Endometrial microvascular endothelial cells (primary cell): Measurements from ENCODE around the gene DRGX. TPM values are rescaled to one million over a fixed set of nuclear protein-coding genes. Genes with fewer than 3 reads are reported as not detected.

ENCODE experiments used
- in situ Hi-C: cut with HindIII; loops from 2 replicates; pipeline ENCODE4 v1.10.0; 2017; ENCODE audit warnings: low sequenced_read_pairs, low pct_unique_long_range_greater_than_20kb; ENCODE audit errors: inconsistent ontology term
- total RNA-seq: library from RNA; depleted of rRNA; stranded (reverse); fragments of >200 nt; gene quantifications from one replicate; pipeline ENCODE4 v1.2.3, GENCODE V29; 2015; ENCODE audit errors: inconsistent ontology term

The DRGX gene
- total RNA-seq, 1 donor from 2014 or later: not detected

DNA sequence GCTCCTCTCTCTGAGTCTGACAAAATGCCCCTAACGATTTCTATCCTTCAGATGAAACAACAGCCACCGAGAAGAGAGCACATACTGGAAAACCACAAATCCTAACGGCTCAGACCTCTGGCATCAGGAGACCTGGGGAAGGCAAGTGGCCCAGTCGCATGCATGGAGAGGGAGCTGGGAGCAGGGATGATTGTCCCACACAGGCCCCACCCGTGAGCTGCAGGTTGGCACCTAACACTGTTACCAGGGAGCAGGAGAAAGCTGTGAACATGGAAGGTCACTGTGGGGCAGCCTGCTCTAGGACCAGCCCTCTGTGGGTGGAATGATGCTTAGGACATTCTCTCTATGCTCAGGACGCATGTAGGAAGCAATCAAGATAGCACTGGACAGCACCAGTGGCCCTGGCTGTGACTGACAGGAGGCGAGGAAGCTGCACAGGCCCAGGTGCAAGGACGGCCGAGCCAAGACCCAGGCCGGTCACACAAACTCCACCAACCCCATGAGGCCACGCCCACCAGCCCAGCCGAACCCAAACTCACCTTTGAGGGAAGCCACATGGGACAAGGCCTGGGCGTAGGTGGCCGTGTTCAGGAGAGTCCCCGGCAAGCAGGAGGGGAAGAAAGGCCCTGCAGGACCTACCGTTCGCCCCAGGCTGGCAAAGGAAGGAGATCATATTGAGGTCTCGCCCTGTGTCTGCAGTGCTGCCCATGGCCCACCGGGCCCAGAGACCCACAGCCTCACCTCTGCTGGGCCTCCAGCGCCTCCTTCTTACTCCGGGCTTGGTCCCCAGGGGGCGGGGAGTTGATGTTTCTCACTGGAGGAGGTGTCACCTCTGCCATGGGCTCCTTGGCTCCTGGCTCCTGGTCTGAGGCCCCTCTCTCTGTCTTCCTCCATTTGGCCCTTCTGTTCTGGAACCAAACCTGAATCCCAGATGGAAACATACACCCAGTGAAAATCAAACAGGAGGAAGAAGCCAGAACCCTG is 9.7 kb downstream of the DRGX start:
- in situ Hi-C loops: no loop called here

DNA sequence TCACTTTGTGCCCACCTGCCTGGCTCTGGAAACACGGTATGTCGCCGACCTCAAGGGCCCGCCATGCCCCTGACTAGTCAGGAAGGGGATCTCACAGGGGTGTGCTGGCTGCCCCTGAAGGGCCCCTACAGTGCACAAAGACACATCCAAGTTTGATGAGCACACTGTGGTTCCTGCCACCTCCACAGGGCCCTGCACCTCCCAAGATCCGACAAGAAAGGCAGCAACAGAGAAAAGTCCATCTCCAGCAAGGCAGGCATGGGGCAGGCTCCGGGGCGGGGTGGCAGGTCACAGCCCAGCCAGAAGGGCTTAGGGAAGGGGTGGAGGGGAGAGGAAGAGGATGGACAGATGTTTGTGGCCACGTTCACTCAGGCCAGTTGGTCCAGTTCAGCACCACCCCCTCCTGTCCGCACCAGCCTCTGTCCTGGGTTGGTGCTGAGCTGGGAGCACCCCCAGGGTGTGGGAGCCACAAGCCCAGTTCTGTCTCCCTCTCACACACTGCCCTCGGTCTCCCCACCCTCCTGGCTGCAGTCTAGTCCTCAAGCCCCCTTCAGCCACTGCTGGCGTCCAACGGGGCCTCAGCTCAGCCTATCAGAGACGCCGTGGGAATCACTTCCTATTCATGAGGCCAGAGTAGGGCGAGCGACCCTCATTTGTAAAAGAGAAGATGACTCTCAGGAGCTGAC is 11.5 kb downstream of the DRGX start:
- in situ Hi-C loops: no loop called here

DNA sequence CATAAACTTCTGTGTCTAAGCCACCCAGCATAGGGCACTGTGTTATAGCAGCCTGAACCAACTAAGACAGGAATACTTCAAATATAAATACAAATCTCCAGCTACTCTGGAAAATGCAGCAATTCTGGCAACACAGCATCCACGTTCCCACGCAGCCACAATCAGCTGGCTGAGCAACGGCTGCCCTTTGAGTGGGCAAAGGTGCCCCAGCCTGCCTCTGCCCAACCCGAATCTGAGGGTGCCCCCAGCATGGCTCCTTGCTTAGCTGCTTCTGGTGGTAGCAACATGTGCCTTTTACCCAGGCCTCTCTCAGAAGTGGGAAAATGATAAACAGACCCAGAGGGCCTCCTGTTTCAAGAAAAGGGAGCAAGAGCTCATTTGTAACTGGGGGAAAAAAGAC is 12.0 kb downstream of the DRGX start:
- in situ Hi-C loops: no loop called here

DNA sequence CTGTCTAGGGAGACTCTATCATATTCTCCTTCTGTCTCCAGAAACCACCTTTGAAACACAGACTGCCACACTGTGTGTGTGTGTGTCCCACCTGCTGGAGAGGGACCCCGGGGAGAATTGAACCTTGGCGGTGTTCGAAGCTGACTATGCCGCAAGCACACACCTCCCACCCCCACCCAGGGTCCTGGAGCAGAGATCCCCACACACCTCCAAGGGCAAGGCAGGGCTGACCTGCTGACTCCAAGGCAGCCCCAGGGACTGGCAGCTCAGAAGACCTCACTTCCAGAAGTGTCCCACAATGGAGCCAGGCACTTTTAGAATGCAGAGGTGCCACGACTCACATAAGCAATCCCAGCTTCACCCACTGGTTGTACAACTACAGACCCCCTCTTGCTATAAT is 13.1 kb downstream of the DRGX start:
- in situ Hi-C loops: no loop called here

DNA sequence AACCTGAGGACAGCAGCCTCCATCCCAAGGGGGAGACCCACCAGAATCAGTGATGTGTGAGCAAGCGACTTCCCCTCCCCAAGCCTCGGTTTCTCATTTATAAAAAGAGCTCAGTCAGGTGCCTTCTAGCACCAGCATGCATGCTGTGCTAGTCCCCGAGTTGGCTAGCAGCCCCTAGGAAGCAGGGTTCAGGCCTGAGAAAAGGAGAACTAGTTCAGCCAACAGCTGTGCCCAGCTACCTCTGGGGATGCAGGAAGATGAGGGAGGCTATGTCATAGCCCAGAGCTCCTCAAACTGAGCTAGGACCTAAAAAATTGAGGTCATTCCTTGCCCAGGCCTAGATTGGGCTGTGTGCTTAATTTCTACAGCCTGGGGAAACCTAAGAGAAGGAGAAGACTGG is 13.7 kb downstream of the DRGX start:
- in situ Hi-C loops: no loop called here

DNA sequence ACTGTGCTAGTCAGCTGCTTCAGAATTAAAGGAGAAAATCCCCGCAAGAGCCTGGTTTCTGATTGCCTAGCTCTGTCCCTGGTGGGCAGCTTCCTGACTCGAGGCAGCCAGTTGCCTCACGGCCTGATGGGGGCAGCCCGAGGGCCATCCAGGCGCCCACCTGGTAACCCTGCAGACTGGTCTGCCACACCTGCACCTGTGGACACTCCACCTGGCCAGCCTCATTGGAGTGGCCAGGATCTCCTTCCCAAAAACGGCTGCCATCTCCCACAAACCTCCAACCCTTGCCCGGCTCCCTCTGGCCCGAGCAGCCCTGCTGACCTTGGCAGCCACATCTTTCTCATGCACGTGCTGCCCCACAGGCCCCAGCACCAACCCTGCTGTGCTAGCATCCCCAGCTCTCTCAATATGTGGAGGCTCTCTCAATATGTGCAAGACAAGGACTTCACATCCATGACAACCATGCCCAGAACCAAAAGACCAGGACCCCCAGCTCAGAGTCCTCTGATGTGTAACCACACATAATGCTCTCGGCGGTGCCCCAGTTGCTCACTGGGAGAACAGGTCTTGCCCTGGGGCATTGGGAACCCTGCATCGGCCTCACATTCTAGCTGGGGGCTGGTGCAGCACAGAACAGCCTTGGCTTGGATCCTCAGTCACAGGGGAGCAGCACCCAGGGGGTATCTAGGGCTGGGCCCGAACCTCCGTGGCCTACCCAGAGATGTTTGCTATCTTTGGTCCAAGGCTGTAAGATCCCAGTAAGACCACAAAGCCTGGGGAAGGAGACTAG is 14.6 kb downstream of the DRGX start:
- in situ Hi-C loops: no loop called here

DNA sequence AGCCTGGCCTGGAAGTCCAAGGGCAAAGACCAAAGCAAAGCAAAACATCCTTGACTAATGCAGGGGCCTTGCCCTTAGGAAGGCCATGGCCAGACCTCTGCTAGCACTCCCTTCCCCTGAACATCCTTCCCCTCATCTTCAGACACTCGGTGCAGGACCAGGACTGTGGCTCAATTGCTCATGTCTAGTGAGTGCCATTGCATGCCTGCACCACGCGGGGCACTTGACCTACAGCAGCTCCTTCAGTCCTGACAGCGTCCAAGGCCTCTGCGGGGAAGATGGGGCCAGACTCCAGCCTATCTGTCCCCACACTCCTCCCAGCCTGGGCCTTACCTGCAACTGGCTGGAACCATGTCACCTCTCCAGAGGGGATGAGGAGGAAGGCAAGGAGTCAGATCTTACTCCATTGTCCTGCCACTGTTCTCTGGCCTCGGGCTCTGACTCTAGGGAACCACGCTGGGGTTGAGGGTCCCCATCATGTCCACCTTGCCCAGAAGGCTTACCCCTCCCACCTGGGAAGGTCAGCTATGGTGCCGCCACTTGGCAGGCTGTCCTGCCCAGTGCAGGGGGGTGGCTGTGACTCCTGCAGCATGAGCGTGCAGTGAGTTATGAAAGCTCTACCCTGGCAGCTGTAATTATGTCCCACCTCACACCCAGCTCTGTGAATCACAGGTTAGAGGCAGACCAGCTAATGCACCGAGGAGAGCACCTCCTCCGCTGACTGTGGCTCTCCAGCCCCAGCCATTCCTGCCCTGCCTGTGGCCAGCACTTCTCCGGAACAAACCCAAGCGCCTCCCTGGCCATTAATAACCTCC is 16.1 kb downstream of the DRGX start:
- in situ Hi-C loops: no loop called here

DNA sequence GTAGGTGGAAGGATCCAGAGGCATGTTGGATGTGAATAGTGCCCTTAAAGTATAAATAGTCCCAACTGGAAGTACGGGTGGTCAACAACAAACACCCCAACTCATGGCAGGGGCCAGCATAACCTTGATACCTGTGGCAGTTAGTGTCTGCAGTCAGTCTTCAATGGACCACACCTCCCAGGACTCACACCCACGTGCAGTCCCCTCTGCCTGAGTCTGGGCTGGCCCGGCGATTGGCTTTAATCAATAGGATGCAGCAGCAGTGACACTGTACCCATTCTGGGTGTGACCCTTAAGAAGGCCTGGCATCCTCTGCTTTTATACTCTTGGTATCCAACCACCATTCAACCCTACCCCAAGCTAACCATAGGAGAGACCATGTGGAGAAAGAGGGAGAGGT is 18.6 kb downstream of the DRGX start:
- in situ Hi-C loops: no loop called here

DNA sequence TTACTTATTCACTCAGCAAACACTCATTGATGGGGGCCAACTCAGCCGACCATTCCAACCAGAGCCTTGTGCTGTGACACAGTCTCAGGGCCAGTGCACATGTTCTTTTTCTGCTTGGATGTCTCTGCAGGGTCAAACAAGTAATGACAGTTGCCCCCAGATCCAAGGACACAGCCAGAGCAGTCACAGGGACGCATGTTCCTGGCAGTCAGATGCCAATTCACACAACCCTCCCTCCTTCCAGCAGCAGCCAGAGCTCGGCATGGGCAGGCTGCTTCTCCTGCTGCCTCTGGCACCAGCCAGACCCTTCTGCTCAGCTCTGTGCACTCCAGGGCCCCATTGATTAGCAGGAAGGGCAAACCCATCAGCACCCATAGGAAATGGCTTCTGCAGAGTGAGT is 20.3 kb downstream of the DRGX start:
- in situ Hi-C loops: no loop called here

DNA sequence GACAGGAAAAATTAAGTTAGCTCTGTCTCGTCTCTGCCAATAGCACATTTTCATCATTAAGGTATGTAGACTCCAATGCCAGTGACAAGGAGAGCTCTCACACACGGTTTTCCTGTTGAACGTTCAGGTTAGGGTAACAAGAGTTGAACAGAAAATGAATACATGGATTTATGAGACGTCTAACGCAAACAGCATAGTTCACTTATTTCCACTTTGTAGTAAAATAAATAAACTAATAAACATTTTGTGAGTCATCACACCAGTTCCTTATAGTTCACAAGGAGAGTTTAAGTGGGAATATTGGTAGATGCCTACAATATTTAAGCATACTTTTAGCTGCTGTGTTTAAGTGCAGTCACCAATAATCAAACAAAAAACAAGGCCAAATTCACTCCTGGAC is 21.1 kb downstream of the DRGX start:
- in situ Hi-C loops: no loop called here

DNA sequence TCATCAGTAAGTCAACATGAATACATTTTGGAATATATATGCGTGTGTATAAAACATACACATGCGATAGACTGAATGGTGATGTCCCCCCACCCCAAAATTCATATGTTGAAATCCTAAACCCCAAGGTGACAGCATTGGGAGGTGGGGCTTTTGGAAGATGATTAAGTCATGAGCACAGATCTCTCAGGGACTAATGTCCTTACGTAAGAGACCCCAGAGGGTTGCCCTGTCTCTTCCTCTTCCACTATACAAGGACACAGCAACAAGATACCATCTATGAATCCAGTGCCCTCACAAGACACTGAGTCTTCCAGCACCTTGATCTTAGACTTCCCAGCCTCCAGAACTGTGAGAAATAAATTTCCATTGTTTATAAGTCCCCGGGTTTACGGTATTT is 22.5 kb downstream of the DRGX start:
- in situ Hi-C loops: no loop called here

DNA sequence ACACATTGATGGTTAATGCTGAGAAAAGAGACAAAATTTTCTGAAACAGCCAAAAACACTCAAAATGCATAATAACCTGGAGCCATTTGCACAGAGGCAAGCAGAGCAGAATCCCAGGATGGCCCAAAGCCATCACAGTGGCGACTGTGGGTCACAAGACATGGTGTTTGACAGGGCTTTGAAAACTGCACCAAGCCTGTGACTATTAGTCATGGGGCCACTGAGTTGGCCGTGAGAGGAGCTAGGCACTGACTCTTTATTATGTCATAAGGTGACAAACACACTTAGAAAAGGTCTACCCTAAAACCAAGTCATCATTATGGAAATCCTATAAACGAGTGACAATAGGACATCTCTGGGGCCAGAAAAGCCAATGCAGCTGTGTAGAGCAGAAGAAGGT is 23.9 kb downstream of the DRGX start:
- in situ Hi-C loops: no loop called here

DNA sequence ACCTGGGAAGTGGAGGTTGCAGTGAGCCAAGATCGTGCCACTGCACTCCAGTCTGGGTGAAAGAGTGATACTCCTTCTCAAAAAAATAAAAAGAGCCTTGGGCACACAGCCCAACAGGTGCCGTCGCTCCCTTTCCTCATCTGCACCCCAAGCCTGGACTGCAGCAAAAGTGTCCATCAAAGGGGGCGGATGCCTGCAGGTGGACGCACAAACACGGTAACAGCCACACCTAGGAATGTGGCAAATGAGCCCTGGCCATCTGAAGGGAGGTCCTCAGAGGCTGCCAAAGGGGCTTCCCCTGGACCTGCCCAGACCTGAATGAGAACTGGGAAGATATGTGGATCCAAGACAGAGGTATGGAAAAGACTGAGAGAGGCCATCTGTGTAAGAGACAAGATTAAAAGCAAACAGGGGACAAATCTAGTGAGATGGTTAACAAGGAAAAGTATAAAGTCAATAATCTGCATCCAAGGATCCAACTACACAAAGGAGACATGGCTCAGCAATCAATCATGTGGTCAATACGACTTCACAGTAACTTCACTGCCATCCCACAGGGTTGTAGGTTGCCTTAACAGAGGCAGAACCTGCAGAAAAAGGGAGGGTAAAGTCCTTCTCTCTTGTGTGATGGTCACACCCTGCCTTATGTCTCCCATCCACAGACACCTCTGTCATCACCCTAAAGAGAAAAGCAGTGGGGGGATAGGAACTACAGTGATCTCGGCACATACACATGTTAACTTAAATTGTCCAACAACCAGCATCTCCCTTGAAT is 25.4 kb downstream of the DRGX start:
- in situ Hi-C loops: no loop called here

DNA sequence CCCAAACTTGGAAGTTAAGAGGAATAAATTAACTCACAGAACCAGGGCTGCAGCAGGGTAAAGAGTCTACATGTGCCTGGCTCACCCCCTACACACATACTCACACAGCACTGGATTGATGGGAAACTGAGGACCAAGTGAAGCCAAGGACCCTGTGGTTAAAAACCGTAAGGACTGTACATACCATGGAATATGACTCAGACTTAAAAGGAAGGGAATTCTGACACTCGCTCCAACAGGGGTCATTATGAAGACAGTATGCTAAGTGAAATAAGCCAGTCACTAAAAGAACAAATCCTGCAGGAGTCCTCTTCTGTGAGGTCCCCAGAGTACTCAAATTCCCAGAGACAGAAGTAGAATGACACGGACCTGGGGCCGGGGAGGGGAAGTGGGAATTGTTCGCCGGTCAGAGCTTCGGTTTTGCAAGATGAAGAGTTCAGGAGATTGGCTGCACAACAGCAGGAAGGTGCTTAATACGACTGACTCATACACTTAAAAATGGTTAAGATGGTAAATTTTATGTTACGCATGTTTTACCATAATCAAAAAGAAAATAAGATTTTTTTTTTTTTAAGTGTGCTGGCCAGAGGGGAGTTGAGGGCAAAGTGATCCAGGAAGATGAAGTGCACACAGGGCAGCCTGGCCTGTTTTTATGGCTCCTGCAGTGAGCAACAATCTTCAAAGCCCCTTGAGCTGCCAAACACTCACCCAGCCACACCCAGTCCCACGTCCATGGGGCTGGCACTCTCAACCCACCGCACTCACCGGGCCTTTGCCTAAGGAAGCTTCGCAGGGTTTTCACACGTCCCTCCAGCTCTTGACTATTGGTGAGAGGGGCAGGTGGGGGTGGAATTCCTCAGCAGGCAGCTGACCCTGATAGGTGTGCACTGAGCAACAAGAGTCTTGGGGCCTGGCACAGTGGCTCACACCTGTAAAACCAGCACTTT is 26.4 kb downstream of the DRGX start:
- in situ Hi-C loops: no loop called here

DNA sequence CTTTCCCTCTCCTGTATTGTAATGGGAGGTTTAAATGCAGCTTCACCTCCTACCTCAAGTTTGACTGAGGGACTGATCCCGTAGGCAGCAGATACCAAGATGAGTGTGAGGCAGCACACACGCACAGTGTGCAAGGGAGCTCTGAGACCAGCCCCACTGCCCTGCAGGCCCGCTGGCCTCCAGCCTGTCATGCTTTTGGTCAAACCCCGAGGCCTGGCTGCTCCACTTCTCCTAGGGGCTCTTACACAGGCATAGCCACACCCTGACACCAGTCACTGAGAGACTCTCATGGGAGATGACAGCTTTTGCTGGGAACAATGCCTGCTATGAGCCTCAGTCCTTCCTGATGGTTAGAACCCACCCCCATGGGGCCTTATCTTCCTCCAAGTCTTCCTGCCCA is 27.6 kb downstream of the DRGX start:
- in situ Hi-C loops: no loop called here

DNA sequence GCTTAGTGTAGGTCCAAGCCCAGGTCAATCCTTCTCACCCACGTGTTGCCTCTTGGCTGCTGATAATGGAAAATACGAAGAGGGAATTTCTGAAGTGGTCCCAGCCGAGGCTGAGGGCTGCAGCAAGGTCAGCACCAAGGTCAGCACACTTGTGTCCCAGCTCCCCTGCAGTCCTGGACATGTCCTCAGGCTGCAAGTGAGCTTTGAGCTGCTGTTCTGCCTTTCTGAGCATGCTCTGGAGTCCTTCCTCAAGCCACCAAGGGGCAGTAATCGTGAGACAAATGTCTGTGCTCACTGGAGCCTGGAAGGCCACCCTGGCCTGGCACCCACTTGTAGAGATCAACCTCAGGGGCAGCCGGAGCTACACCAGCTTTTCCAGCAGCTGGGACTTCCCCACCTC is 28.3 kb downstream of the DRGX start:
- in situ Hi-C loops: no loop called here

DNA sequence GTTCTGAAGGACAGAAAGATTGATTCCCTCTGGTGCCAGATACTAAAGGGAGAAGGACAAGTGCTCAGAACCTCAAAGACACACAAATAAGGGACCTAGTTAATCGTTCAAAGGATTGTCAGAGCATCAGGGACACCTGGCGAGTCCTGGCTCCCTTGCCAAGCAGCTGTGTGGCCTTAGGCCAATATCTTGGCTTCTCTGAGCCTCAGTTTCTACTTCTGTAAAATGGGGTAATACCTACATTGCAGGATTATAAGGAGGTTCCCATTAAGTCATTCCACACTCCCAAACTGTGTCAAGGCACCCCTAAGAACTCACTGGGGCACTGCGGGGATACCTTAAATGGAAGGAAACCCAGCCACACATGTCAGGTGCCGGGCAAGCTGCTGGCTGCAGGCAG is 29.4 kb downstream of the DRGX start:
- in situ Hi-C loops: no loop called here
